Raji (cell line): ENCODE measurements around the gene FAM53B.

ENCODE experiments used
- POLR2A ChIP-seq: IDR thresholded peaks from 2 replicates; pipeline ENCODE4 v1.6.1; 2011; ENCODE audit warnings: low read depth, low read length, control low read depth; ENCODE audit not compliant: insufficient read depth

FAM53B gene

GRCh38 chr10:124744102-124745050 lies at the start of gene FAM53B:
FAM53B (minus strand) TSS chr10:124744378; CDS start chr10:124706713, 37,665 bp downstream.
- peak; percentile 55 for TF ChIP-seq POLR2A

GRCh38 chr10:124792998-124793352 lies 48.8 kb upstream of the FAM53B start:
- no peak for TF ChIP-seq POLR2A

- TF ChIP-seq POLR2A = peak; percentile 90
These were observed 47.6 kb upstream of the FAM53B start, which contains the start of gene EEF1AKMT2 for GRCh38 chr10:124791547-124792348. EEF1AKMT2 (minus strand) TSS chr10:124791887; CDS start chr10:124791833, 54 bp downstream.

- no peak for TF ChIP-seq POLR2A
These were observed 24.6 kb upstream of the FAM53B start for GRCh38 chr10:124768791-124769190.

GRCh38 chr10:124765256-124765655 lies 21.1 kb upstream of the FAM53B start:
- no peak for TF ChIP-seq POLR2A

- no peak for TF ChIP-seq POLR2A
These were observed 19.1 kb upstream of the FAM53B start for GRCh38 chr10:124763267-124763666.

- no peak for TF ChIP-seq POLR2A
These were observed 18.1 kb upstream of the FAM53B start for GRCh38 chr10:124762281-124762680.

- no peak for TF ChIP-seq POLR2A
These were observed 12.2 kb upstream of the FAM53B start for GRCh38 chr10:124756156-124756903.

GRCh38 chr10:124755581-124755980 lies 11.4 kb upstream of the FAM53B start:
- no peak for TF ChIP-seq POLR2A

- no peak for TF ChIP-seq POLR2A
These were observed 10.0 kb upstream of the FAM53B start for GRCh38 chr10:124754227-124754626.

GRCh38 chr10:124748953-124749645 lies 4.9 kb upstream of the FAM53B start:
- no peak for TF ChIP-seq POLR2A

GRCh38 chr10:124748166-124748565 lies 4.0 kb upstream of the FAM53B start:
- TF ChIP-seq POLR2A = no peak

- no peak for TF ChIP-seq POLR2A
These were observed 3.6 kb upstream of the FAM53B start for GRCh38 chr10:124747745-124748144.

- TF ChIP-seq POLR2A = no peak
These were observed 2.8 kb upstream of the FAM53B start for GRCh38 chr10:124746992-124747391.
